Prostate gland (tissue), 2 donors: ENCODE results near the gene CNTN5. TPM values are rescaled to one million over a fixed set of nuclear protein-coding genes. Genes with fewer than 3 reads are reported as not detected.

Experiments
- DNase-seq: peaks from one replicate; pipeline ENCODE4 v3.0.0-alpha.2; 2019; ENCODE audit warnings: low spot score
- H3K27ac ChIP-seq, 2 donors: fragments of 200-600 bp; sonication (generic); 2 replicates each; pipeline ENCODE4 v1.5.1; 2017 to 2019
- H3K27me3 ChIP-seq: fragments of 200-600 bp; sonication (generic); replicated peaks from 2 replicates; pipeline ENCODE4 v1.5.1; 2019; ENCODE audit not compliant: insufficient read depth
- H3K36me3 ChIP-seq, 2 donors: fragments of 200-600 bp; sonication (generic); 1 replicate in 1 of 2; 2 replicates in 1 of 2; pipeline versions ENCODE4 v1.5.1 to v1.8.1; 2017 to 2019
- H3K4me1 ChIP-seq: fragments of 200-600 bp; sonication (generic); replicated peaks from 2 replicates; pipeline ENCODE4 v1.5.1; 2019
- H3K4me3 ChIP-seq, 2 donors: fragments of 200-600 bp; sonication (generic); 2 replicates each; pipeline ENCODE4 v1.5.1; 2017 to 2019
- H3K9me3 ChIP-seq: fragments of 200-600 bp; sonication (generic); 2 replicates; pipeline ENCODE4 v1.5.1; 2017
- CTCF ChIP-seq, 4 experiments: fragments of 200-600 bp in 2 of 4; fragments of 450-650 bp in 2 of 4; sonication (generic) in 2 of 4; IDR thresholded peaks; 1 replicate in 3 of 4; 2 replicates in 1 of 4; pipeline ENCODE4 v1.5.1; 2016 to 2019; ENCODE audit warnings: antibody characterized with exemption in 4 of 4, mild to moderate bottlenecking in 2 of 4, moderate library complexity in 2 of 4
- POLR2A ChIP-seq: fragments of 450-650 bp; IDR thresholded peaks from one replicate; pipeline ENCODE4 v1.6.1; 2016; ENCODE audit warnings: antibody characterized with exemption, mild to moderate bottlenecking
- POLR2AphosphoS5 ChIP-seq: sonication (generic); formaldehyde crosslinking; IDR thresholded peaks from one replicate; pipeline ENCODE4 v1.6.1; 2017; ENCODE audit warnings: antibody characterized with exemption
- WGBS: methylation state at CpG from one replicate; pipeline ENCODE4 v1.1.5; 2018; 5-methylcytosine and 5-hydroxymethylcytosine counted together
- intact Hi-C: fragments of 100-400 bp; cut with DNase I; formaldehyde crosslinking; loops from one replicate; pipeline ENCODE4 v1.14.2; 2022
- total RNA-seq, 2 donors: library from RNA; depleted of rRNA; stranded (reverse); fragments of >200 nt; gene quantifications; one replicate each; pipeline ENCODE4 v1.1.0, GENCODE V29; 2016

CNTN5 gene
- total RNA-seq, 2 donors from 2014 or later: 1.0 TPM; not detected in 1

- H3K9me3 ChIP-seq: no peaks in the 10 kb centered on the region
- H3K36me3 ChIP-seq: no peaks in the 10 kb centered on the region
- no peaks in the 10 kb centered on the region for H3K4me1 ChIP-seq
- H3K4me3 ChIP-seq: no peak overlapping the region
- H3K27ac ChIP-seq: no peak overlapping the region
- intact Hi-C loops: no loop called here
- H3K27me3 ChIP-seq: no peaks in the 10 kb centered on the region
- WGBS: 78% methylated on average over 4 of the region's 4 CpGs
- no peak for DNase-seq
- TF ChIP-seq POLR2A (no peak), CTCF (IDR thresholded peaks at IDR 0.05) (no peak), POLR2AphosphoS5 (no peak)
Observed at GRCh38 chr11:99391245-99391644, 370.5 kb downstream of the CNTN5 start.

DNA sequence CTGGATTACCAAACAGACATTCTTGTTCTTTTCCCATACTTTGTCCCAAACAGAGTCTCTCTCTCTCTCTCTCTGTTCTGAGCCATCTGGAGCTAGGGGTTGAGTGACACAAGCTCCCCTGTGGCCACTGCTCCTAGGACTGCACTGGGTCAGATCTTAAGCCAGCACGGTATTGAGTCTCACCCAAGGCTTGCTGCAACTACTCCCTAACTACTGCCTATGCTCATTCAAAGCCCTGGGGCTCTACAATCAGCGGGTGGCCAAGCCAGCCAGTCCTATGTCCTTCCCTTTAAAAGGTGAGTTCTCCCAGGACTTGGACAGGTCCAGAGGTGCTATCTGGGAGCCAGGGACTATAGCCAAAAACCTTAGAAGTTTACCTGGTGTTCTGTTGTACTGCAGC lies 385.6 kb downstream of the CNTN5 start:
- Histone ChIP-seq H3K27me3 (no peaks in the 10 kb centered on the region), H3K27ac (no peak overlapping the region), H3K4me3 (no peak overlapping the region), H3K36me3 (no peaks in the 10 kb centered on the region), H3K4me1 (no peaks in the 10 kb centered on the region), H3K9me3 (no peaks in the 10 kb centered on the region)
- TF ChIP-seq CTCF (IDR thresholded peaks at IDR 0.05) (no peak), POLR2AphosphoS5 (no peak), POLR2A (no peak)
- WGBS: 96% methylated on average over 2 of the region's 2 CpGs
- intact Hi-C loops: no loop called here
- DNase-seq: no peak

GRCh38 chr11:99410636-99411035 lies 389.9 kb downstream of the CNTN5 start:
- no peak for DNase-seq
- intact Hi-C loops: no loop called here
- Histone ChIP-seq H3K4me3 (no peak overlapping the region), H3K27me3 (no peaks in the 10 kb centered on the region), H3K9me3 (no peaks in the 10 kb centered on the region), H3K27ac (no peak overlapping the region), H3K4me1 (no peaks in the 10 kb centered on the region), H3K36me3 (no peaks in the 10 kb centered on the region)
- 89% methylated on average over 3 of the region's 3 CpGs for WGBS
- TF ChIP-seq POLR2A (no peak), CTCF (IDR thresholded peaks at IDR 0.05) (no peak), POLR2AphosphoS5 (no peak)

GRCh38 chr11:99418927-99419720 lies 398.4 kb downstream of the CNTN5 start:
- H3K4me1 ChIP-seq: no peaks in the 10 kb centered on the region
- no peak overlapping the region for H3K27ac ChIP-seq
- no peak for DNase-seq
- intact Hi-C loops: no loop called here
- TF ChIP-seq CTCF (IDR thresholded peaks at IDR 0.05) (no peak), POLR2A (no peak), POLR2AphosphoS5 (no peak)
- no peaks in the 10 kb centered on the region for H3K36me3 ChIP-seq
- WGBS: 53% methylated on average over 1 of the region's 1 CpG
- no peaks in the 10 kb centered on the region for H3K27me3 ChIP-seq
- no peaks in the 10 kb centered on the region for H3K9me3 ChIP-seq
- H3K4me3 ChIP-seq: no peak overlapping the region

- Histone ChIP-seq H3K36me3 (no peaks in the 10 kb centered on the region), H3K4me1 (no peaks in the 10 kb centered on the region), H3K27me3 (no peaks in the 10 kb centered on the region), H3K4me3 (no peak overlapping the region), H3K27ac (no peak overlapping the region), H3K9me3 (no peaks in the 10 kb centered on the region)
- intact Hi-C loops: no loop called here
- TF ChIP-seq POLR2A: no peak
- TF ChIP-seq POLR2AphosphoS5: no peak
- TF ChIP-seq CTCF (IDR thresholded peaks at IDR 0.05): no peak
- no peak for DNase-seq
- 81% methylated on average over 4 of the region's 4 CpGs for WGBS
Observed at GRCh38 chr11:99419991-99420390, 399.2 kb downstream of the CNTN5 start.
